Testis (tissue), 2 donors: ENCODE measurements around the gene STARD3.

ENCODE experiments used
- CTCF ChIP-seq, 3 experiments: fragments of 450-650 bp in 2 of 3; fragments of 200-600 bp in 1 of 3; sonication (generic) in 1 of 3; IDR thresholded peaks; one replicate each; pipeline ENCODE4 v1.5.1; 2016 to 2019; ENCODE audit warnings: antibody characterized with exemption in 3 of 3, mild to moderate bottlenecking in 2 of 3, moderate library complexity in 1 of 3
- POLR2A ChIP-seq: fragments of 450-650 bp; IDR thresholded peaks from one replicate; pipeline ENCODE4 v1.6.1; 2017; ENCODE audit warnings: antibody characterized with exemption, mild to moderate bottlenecking, moderate library complexity

DNA sequence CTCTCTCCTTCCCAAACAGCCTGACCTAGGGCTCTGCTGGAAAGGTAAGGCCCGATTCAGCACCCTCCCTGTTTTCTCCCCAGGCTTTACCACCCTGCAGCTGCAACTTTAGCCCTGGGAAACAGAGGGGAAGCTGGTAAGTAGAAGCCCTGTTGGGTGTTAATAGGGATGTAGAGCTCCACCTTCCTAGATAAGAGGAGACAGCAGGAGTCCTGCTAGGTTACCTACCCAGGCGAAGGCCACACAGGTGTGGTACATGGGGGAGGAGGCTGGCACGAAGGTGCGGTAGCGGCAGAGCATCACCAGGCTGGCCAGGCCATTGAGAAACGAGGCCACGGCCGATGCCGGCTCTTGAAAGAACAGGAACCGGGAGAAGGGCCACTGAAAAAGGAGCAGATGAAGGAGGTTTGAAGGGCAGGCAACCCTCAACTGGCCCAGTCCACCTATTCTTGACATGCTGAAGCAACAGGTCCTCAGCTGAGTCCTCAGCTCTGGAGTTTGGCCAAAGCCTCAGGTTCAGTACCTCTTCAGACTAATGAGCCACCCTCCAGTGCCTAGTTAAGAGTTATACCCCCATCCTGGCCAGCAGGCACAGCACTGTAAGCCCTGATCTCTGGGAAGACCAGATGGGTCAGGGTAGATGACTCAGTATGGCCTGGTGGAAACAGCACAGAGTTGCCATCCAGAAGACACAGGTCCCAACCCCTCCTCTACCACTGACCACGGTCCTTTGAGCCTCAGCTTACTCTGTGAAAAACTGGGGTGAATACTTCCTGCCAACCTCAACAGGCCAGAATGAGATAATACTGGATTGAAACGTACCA, 47.6 kb downstream of the STARD3 start:
- TF ChIP-seq POLR2A (no peak), CTCF (IDR thresholded peaks at IDR 0.05) (no peak)
